CD4-positive, CD25-positive, alpha-beta regulatory T cell (primary cell): ENCODE results near the gene SHC4. TPM values are rescaled to one million over a fixed set of nuclear protein-coding genes. Genes with fewer than 3 reads are reported as not detected.

Source experiments
- ATAC-seq, 2 donors: fragments of 150-1000 bp; cut with Tn5 transposase; one replicate each; pipeline ENCODE4 v1.10.0; 2021; ENCODE audit warnings: low read depth in 2 of 2, moderate number of reproducible peaks in 2 of 2, moderate library complexity in 1 of 2
- DNase-seq, 3 donors: peaks; one replicate each; pipeline versions ENCODE4 v3.0.0 to v3.0.0-alpha.2; 2012 to 2022; ENCODE audit warnings: mixed read lengths in 1 of 3
- H3K27ac ChIP-seq: one replicate; pipeline ENCODE4 v1.7.0; 2013; ENCODE audit warnings: mild to moderate bottlenecking, low read length; ENCODE audit not compliant: insufficient read depth, poor library complexity, severe bottlenecking
- H3K27me3 ChIP-seq: one replicate; pipeline ENCODE4 v1.7.0; 2013; ENCODE audit warnings: low read length; ENCODE audit not compliant: control insufficient read depth, insufficient read depth
- H3K36me3 ChIP-seq: one replicate; pipeline ENCODE4 v1.7.0; 2013; ENCODE audit warnings: mild to moderate bottlenecking, low read length, moderate library complexity; ENCODE audit not compliant: control insufficient read depth, insufficient read depth
- H3K4me1 ChIP-seq: 2 replicates; pipeline ENCODE4 v1.7.0; 2013; ENCODE audit warnings: mild to moderate bottlenecking, low read length; ENCODE audit not compliant: insufficient read depth, control insufficient read depth, poor library complexity, severe bottlenecking
- H3K4me3 ChIP-seq: one replicate; pipeline ENCODE4 v1.7.0; 2013; ENCODE audit warnings: low read depth, mild to moderate bottlenecking, low read length, moderate library complexity
- H3K9me3 ChIP-seq, 2 experiments: 1 replicate in 1 of 2; 2 replicates in 1 of 2; pipeline ENCODE4 v1.7.0; 2013; ENCODE audit warnings: low read length in 2 of 2, mild to moderate bottlenecking in 1 of 2, moderate library complexity in 1 of 2; ENCODE audit not compliant: control insufficient read depth in 2 of 2
- H3K27ac Mint-ChIP-seq, 3 donors: one replicate each; pipeline ENCODE4 v1.8.0; 2020 to 2022; ENCODE audit warnings: mild to moderate bottlenecking in 3 of 3, mixed read lengths in 3 of 3, moderate library complexity in 2 of 3
- H3K27me3 Mint-ChIP-seq: one replicate; pipeline ENCODE4 v1.8.0; 2022; ENCODE audit warnings: mild to moderate bottlenecking, mixed read lengths
- H3K36me3 Mint-ChIP-seq: one replicate; pipeline ENCODE4 v1.8.0; 2020; ENCODE audit warnings: mixed read lengths
- H3K4me1 Mint-ChIP-seq, 4 donors: one replicate each; pipeline ENCODE4 v1.8.0; 2020 to 2022; ENCODE audit warnings: mixed read lengths in 4 of 4, mild to moderate bottlenecking in 1 of 4
- H3K4me3 Mint-ChIP-seq, 4 donors: one replicate each; pipeline ENCODE4 v1.8.0; 2020 to 2022; ENCODE audit warnings: mild to moderate bottlenecking in 4 of 4, mixed read lengths in 4 of 4, moderate library complexity in 3 of 4
- H3K9me3 Mint-ChIP-seq, 7 donors: one replicate each; pipeline ENCODE4 v1.8.0; 2020 to 2022; ENCODE audit warnings: mixed read lengths in 7 of 7, mild to moderate bottlenecking in 3 of 7, moderate library complexity in 2 of 7
- polyA plus RNA-seq, 4 donors: library from polyadenylated mRNA; unstranded; fragments of 300-500 nt; fragmentation: Illumina TruSeq; gene quantifications; one replicate each; pipeline ENCODE4 v1.2.3, GENCODE V29; 2021
- total RNA-seq: library from RNA; stranded (reverse); gene quantifications from one replicate; pipeline ENCODE4 v1.2.3, GENCODE V29; 2022

The SHC4 gene
- total and polyA plus RNA-seq, 5 donors from 2014 or later = not detected

- peaks cover 8% of the 10 kb centered on the region for H3K27me3 ChIP-seq
- H3K4me1 ChIP-seq = no peaks in the 10 kb centered on the region
- Mint-ChIP-seq H3K4me1 (no peaks in the 10 kb centered on the region), H3K27me3 (peaks cover 38% of the 10 kb centered on the region), H3K9me3 (peaks cover 0 to 2% (median 0%) of the 10 kb centered on the region in 7 donors), H3K4me3 (no peak overlapping the region), H3K27ac (no peak overlapping the region), H3K36me3 (no peaks in the 10 kb centered on the region)
- ATAC-seq (no peak), DNase-seq (no peak)
- no peaks in the 10 kb centered on the region for H3K36me3 ChIP-seq
- H3K27ac ChIP-seq = no peak overlapping the region
- no peak overlapping the region for H3K4me3 ChIP-seq
- no peaks in the 10 kb centered on the region for H3K9me3 ChIP-seq
Measured at GRCh38 chr15:48935236-48935635, 28.5 kb downstream of the SHC4 start.

GRCh38 chr15:48930735-48931134, 33.0 kb downstream of the SHC4 start:
- Mint-ChIP-seq H3K27me3 (peaks cover 35% of the 10 kb centered on the region), H3K4me1 (peaks cover 0 to 1% (median under 1%) of the 10 kb centered on the region in 4 donors), H3K4me3 (no peak overlapping the region), H3K27ac (no peak overlapping the region), H3K36me3 (no peaks in the 10 kb centered on the region), H3K9me3 (no peaks in the 10 kb centered on the region)
- Histone ChIP-seq H3K36me3 (no peaks in the 10 kb centered on the region), H3K27ac (no peak overlapping the region), H3K27me3 (peaks cover 9% of the 10 kb centered on the region), H3K4me3 (no peak overlapping the region), H3K4me1 (no peaks in the 10 kb centered on the region), H3K9me3 (no peaks in the 10 kb centered on the region)
- DNase-seq (no peak), ATAC-seq (no peak)

DNA sequence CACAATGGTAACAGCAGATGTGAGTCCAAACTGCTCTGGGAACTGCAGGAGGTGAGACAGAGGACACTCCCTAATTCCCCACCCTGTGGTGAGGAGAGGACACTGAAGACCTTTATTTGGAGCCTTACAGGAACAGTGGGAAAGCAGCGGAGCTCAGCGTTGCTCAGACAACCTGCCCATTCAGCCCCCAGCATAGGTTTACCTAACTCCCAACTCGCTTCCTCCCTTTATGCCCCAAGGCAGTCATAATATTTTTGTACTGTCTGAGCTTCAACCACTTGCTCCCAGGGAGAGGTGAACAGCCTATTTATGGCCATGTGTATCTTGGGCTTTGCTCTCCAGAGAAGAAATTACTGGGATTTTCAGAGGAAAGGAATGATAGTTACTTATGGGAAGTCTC, 34.1 kb downstream of the SHC4 start:
- H3K27ac Mint-ChIP-seq = no peak overlapping the region
- H3K27me3 ChIP-seq = peaks cover 9% of the 10 kb centered on the region
- peaks cover 27% of the 10 kb centered on the region for H3K27me3 Mint-ChIP-seq
- H3K4me1 ChIP-seq = no peaks in the 10 kb centered on the region
- no peak for DNase-seq
- H3K4me3 ChIP-seq = no peak overlapping the region
- no peak overlapping the region for H3K27ac ChIP-seq
- ATAC-seq = no peak
- H3K36me3 Mint-ChIP-seq = no peaks in the 10 kb centered on the region
- no peaks in the 10 kb centered on the region for H3K36me3 ChIP-seq
- no peaks in the 10 kb centered on the region for H3K9me3 ChIP-seq
- H3K4me3 Mint-ChIP-seq = no peak overlapping the region
- peaks cover 0 to 3% (median under 1%) of the 10 kb centered on the region in 4 donors for H3K4me1 Mint-ChIP-seq
- no peaks in the 10 kb centered on the region for H3K9me3 Mint-ChIP-seq

DNA sequence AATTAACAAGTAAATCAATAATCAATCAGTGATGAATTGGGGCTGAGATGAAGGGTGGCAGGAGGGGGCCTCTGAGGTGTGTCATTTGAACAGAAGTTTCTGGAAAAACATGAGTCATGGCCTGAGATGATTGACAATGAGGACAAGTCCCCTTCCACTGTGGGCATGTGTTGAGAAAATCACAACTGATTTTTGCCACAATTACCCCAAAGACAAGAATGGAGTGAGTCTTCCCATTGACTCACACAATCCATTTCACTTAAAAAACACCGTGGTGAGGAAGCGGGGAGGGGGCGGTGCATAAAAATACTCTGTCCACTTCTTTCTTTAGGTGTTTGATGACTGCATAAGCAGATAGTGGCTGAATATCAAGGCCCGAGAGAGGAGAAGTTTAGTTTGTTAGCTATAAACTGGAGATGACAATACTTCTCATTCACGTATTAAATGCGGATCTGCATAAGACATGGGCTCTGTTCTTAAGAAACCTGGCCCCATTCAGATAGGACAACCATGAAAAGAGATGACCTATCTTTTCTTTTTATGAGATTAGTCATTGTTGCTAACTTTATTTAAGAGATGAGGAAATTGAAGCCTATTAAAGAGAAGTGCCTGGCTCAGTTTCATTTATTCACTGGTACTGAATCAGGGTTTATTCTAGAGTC, 34.7 kb downstream of the SHC4 start:
- H3K4me1 ChIP-seq = no peaks in the 10 kb centered on the region
- H3K9me3 Mint-ChIP-seq = no peaks in the 10 kb centered on the region
- H3K27ac Mint-ChIP-seq = no peak overlapping the region
- peaks cover 7% of the 10 kb centered on the region for H3K27me3 ChIP-seq
- H3K4me3 ChIP-seq = no peak overlapping the region
- H3K4me1 Mint-ChIP-seq = peaks cover 0 to 3% (median under 1%) of the 10 kb centered on the region in 4 donors
- ATAC-seq (no peak), DNase-seq (peak in 1 of 3 donors; percentile 8)
- H3K27ac ChIP-seq = no peak overlapping the region
- no peaks in the 10 kb centered on the region for H3K9me3 ChIP-seq
- peaks cover 21% of the 10 kb centered on the region for H3K27me3 Mint-ChIP-seq
- H3K4me3 Mint-ChIP-seq = no peak overlapping the region
- no peaks in the 10 kb centered on the region for H3K36me3 ChIP-seq
- H3K36me3 Mint-ChIP-seq = no peaks in the 10 kb centered on the region

- peak overlapping the region in 1 of 3 donors; percentile 52 for H3K27ac Mint-ChIP-seq
- no peak for DNase-seq
- H3K36me3 Mint-ChIP-seq = no peaks in the 10 kb centered on the region
- Histone ChIP-seq H3K4me3 (no peak overlapping the region), H3K27ac (no peak overlapping the region), H3K4me1 (no peaks in the 10 kb centered on the region), H3K9me3 (no peaks in the 10 kb centered on the region), H3K27me3 (peaks cover 10% of the 10 kb centered on the region), H3K36me3 (no peaks in the 10 kb centered on the region)
- peaks cover 0 to 3% (median under 1%) of the 10 kb centered on the region in 4 donors for H3K4me1 Mint-ChIP-seq
- H3K9me3 Mint-ChIP-seq = peaks cover 0 to 1% (median 0%) of the 10 kb centered on the region in 7 donors
- peaks cover 21% of the 10 kb centered on the region for H3K27me3 Mint-ChIP-seq
- H3K4me3 Mint-ChIP-seq = no peak overlapping the region
- ATAC-seq = no peak
Measured at GRCh38 chr15:48925714-48926223, 38.0 kb downstream of the SHC4 start.

DNA sequence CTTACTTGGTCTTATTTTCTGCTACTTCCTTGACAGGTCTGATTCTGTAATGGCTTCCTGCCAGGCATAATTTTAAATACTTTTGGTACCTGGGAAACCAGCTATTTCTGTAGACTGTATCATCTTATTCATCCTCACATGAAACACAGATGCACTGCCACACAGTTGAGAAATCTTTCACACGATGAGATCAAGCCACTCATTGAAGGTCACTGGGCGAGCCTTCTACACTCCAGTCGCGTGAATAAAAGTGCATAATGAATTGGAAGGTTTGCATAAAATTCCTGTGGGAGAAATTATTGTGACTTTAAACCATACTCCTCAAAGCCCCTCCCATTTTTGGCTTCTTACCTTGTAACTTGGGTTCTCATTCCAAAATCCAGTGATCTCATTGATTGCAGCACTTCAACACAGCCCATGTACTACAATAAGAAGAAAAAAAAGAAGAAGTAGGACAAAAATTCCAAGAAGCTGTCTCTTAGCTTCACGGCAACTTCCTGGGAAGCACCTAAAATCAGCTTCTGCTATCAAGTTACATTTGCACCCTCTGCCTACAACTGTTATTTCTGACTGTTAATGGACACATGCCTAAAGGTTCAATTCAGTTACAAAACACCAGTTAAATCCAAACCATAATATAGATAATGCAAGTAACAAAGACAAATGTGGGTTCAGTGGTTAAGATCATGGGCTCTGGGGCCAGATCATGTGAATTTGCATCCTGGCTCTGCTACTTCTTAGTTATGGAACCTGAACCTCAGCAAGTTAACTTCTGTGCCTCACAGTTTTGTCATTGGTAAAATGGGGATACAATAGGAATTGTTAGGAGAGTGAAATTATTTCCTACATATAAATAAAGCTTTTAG, 39.0 kb downstream of the SHC4 start:
- Histone ChIP-seq H3K27ac (no peak overlapping the region), H3K27me3 (peaks cover 11% of the 10 kb centered on the region), H3K9me3 (no peaks in the 10 kb centered on the region), H3K4me1 (no peaks in the 10 kb centered on the region), H3K36me3 (no peaks in the 10 kb centered on the region), H3K4me3 (no peak overlapping the region)
- peaks cover 21% of the 10 kb centered on the region for H3K27me3 Mint-ChIP-seq
- H3K27ac Mint-ChIP-seq = no peak overlapping the region
- H3K9me3 Mint-ChIP-seq = peaks cover 0 to 1% (median 0%) of the 10 kb centered on the region in 7 donors
- no peak overlapping the region for H3K4me3 Mint-ChIP-seq
- no peaks in the 10 kb centered on the region for H3K36me3 Mint-ChIP-seq
- ATAC-seq (no peak), DNase-seq (no peak)
- H3K4me1 Mint-ChIP-seq = peaks cover 0 to 3% (median under 1%) of the 10 kb centered on the region in 4 donors

- Mint-ChIP-seq H3K9me3 (peaks cover 0 to 1% (median 0%) of the 10 kb centered on the region in 7 donors), H3K4me1 (peaks cover 0 to 3% (median under 1%) of the 10 kb centered on the region in 4 donors), H3K27me3 (peaks cover 19% of the 10 kb centered on the region), H3K36me3 (no peaks in the 10 kb centered on the region), H3K27ac (no peak overlapping the region), H3K4me3 (no peak overlapping the region)
- DNase-seq (no peak), ATAC-seq (no peak)
- Histone ChIP-seq H3K4me3 (no peak overlapping the region), H3K27ac (no peak overlapping the region), H3K36me3 (no peaks in the 10 kb centered on the region), H3K4me1 (no peaks in the 10 kb centered on the region), H3K27me3 (peaks cover 10% of the 10 kb centered on the region), H3K9me3 (no peaks in the 10 kb centered on the region)
Measured at GRCh38 chr15:48922046-48922445, 41.7 kb downstream of the SHC4 start.
